Heart left ventricle (tissue), 16 donors: Measurements from ENCODE around the gene VCX2. TPM values are rescaled to one million over a fixed set of nuclear protein-coding genes. Genes with fewer than 3 reads are reported as not detected.

Source experiments
- ATAC-seq, 4 donors: fragments of 200-7000 bp; cut with Tn5 transposase; one replicate each; pipeline ENCODE4 v1.9.1; 2020 to 2022; ENCODE audit warnings: moderate library complexity in 4 of 4, mild to moderate bottlenecking in 3 of 4, moderate number of reproducible peaks in 1 of 4
- DNase-seq, 5 donors: peaks; one replicate each; pipeline ENCODE4 v3.0.0-alpha.2; 2020
- H3K27ac ChIP-seq, 12 donors: fragments of 200-600 bp; sonication (generic) in 4 of 12; one replicate each; pipeline versions ENCODE4 v1.5.0 to v1.8.0; 2016 to 2022; ENCODE audit warnings: mild to moderate bottlenecking in 2 of 12
- H3K27me3 ChIP-seq, 9 donors: fragments of 200-600 bp; sonication (generic) in 2 of 9; one replicate each; pipeline versions ENCODE4 v1.5.1 to v1.8.0; 2016 to 2022; ENCODE audit warnings: mild to moderate bottlenecking in 3 of 9
- H3K36me3 ChIP-seq, 9 donors: fragments of 200-600 bp; sonication (generic) in 2 of 9; one replicate each; pipeline versions ENCODE4 v1.5.0 to v1.8.0; 2018 to 2022; ENCODE audit warnings: mild to moderate bottlenecking in 2 of 9
- H3K4me1 ChIP-seq, 12 donors: fragments of 200-600 bp; sonication (generic) in 4 of 12; one replicate each; pipeline versions ENCODE4 v1.5.0 to v1.8.0; 2016 to 2022; ENCODE audit warnings: mild to moderate bottlenecking in 3 of 12
- H3K4me3 ChIP-seq, 12 donors: fragments of 200-600 bp; sonication (generic) in 4 of 12; one replicate each; pipeline versions ENCODE4 v1.5.0 to v1.8.0; 2017 to 2022; ENCODE audit warnings: mild to moderate bottlenecking in 9 of 12, moderate library complexity in 4 of 12
- H3K9me3 ChIP-seq, 12 donors: fragments of 200-600 bp; sonication (generic) in 4 of 12; one replicate each; pipeline versions ENCODE4 v1.5.0 to v1.8.0; 2016 to 2022; ENCODE audit warnings: mild to moderate bottlenecking in 1 of 12
- POLR2A ChIP-seq, 2 donors: fragments of 450-650 bp; IDR thresholded peaks; one replicate each; pipeline ENCODE4 v1.6.1; 2017; ENCODE audit warnings: antibody characterized with exemption in 2 of 2, mild to moderate bottlenecking in 2 of 2, moderate library complexity in 2 of 2
- WGBS, 4 donors: extraction: QIAGEN DNeasy Blood & Tissue Kit in 2 of 4; methylation state at CpG; one replicate each; pipeline versions ENCODE4 v1.1.5 to v1.1.7; 2013 to 2018; 5-methylcytosine and 5-hydroxymethylcytosine counted together
- intact Hi-C, 10 donors: fragments of 100-400 bp; cut with DNase I; formaldehyde crosslinking; loops; one replicate each; pipeline versions ENCODE4 v1.11.1 to v1.14.2; 2022
- polyA plus RNA-seq, 2 donors: library from polyadenylated mRNA; stranded (reverse); fragments of 200-250 nt; gene quantifications; one replicate each; pipeline ENCODE4 v1.2.3, GENCODE V29; 2013
- total RNA-seq, 9 donors: library from RNA; depleted of rRNA in 2 of 9; stranded (reverse); fragments of >200 nt in 2 of 9; fragmentation: NEBNext Ultra II Directional in 3 of 9; extraction: Animal tissue kit (Norgen Biotek cat#: 25700) in 3 of 9; gene quantifications; one replicate each; pipeline versions ENCODE4 v1.1.0 to v1.2.4, GENCODE V29; 2016 to 2023
- TF ChIP-seq, protein P1 (sequence below), 12 donors: fragments of 200-600 bp; sonication (generic) in 4 of 12; IDR thresholded peaks; one replicate each; pipeline versions ENCODE4 v1.5.0 to v1.8.0; 2018 to 2022; ENCODE audit warnings: antibody characterized with exemption in 12 of 12, mild to moderate bottlenecking in 5 of 12
- donor health status: ischemic (EF 13 %, LVEDD 7.1; RV severe dilation, severe dysfunction).
- donor health status: healthy with polysubstance abuse.
- donor health status: DM: no; HTN: yes; CAD: no.
- donor health status: DM: no; HTN: no; CAD: no.
- donor health status: ischemic (EF 25% LVEDD 6.9; RV normal size, moderate dysfunction).
- donor health status: ischemic (EF 25% LVEDD 5.7; RV mildly dilated, moderate dysfunction).
- donor health status: healthy.
- donor health status: DM: yes; HTN: yes; CAD: no.
- donor health status: ischemic (EF 35%, LVEDD 5.7; RV mildly dilated, moderate dysfunction).
- donor health status: nonischemic (EF 11% LVEDD 7.7; RV severe dilation, severe dysfunction).
- donor health status: DM: yes; HTN: yes; CAD: no.
- donor health status: PGD.
- donor health status: ischemic (EF 29% LVEDD 5.4; RV normal size, mild dysfunction).
- donor health status: nonischemic (EF 23%, LVEDD 6.1; RV moderate dilation, normal function).

VCX2 gene
- total and polyA plus RNA-seq, 11 donors = not detected

DNA sequence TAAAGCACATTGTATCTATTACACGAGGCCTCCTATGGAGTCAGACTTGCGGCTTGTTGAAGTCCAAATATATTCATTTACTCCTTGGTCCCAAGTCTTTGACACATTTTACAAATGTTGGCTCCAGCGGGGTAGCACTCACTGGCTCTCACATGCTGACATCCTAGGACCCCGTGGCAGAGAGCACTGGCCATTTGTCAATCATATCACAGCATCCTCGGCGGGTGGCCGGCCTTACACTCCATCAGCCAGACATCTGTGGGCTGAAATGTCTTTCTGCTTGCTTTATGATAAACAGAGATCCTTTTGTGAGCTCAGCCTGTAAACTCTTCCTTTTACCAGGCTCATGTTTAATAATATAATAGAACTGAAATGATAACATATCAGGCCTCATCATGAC is 25.7 kb upstream of the VCX2 start:
- H3K4me3 ChIP-seq = no peak overlapping the region
- no peak overlapping the region for H3K27ac ChIP-seq
- ATAC-seq (no peak), DNase-seq (no peak)
- WGBS, 4 donors = 62 to 89% (median 80%) methylated on average over 7 of the region's 7 CpGs
- no peaks in the 10 kb centered on the region for H3K9me3 ChIP-seq
- no peaks in the 10 kb centered on the region for H3K27me3 ChIP-seq
- H3K4me1 ChIP-seq = no peaks in the 10 kb centered on the region
- TF ChIP-seq, protein P1, sequence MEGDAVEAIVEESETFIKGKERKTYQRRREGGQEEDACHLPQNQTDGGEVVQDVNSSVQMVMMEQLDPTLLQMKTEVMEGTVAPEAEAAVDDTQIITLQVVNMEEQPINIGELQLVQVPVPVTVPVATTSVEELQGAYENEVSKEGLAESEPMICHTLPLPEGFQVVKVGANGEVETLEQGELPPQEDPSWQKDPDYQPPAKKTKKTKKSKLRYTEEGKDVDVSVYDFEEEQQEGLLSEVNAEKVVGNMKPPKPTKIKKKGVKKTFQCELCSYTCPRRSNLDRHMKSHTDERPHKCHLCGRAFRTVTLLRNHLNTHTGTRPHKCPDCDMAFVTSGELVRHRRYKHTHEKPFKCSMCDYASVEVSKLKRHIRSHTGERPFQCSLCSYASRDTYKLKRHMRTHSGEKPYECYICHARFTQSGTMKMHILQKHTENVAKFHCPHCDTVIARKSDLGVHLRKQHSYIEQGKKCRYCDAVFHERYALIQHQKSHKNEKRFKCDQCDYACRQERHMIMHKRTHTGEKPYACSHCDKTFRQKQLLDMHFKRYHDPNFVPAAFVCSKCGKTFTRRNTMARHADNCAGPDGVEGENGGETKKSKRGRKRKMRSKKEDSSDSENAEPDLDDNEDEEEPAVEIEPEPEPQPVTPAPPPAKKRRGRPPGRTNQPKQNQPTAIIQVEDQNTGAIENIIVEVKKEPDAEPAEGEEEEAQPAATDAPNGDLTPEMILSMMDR (IDR thresholded peaks at IDR 0.05) = no peak
- TF ChIP-seq POLR2A (IDR thresholded peaks at IDR 0.05) = no peak
- H3K36me3 ChIP-seq = no peaks in the 10 kb centered on the region
- intact Hi-C loops = loop anchor here in 1 of 10 donors (10.0 kb wide), 1 partner anchor 202 kb away; no protein-coding TSS in a partner anchor

DNA sequence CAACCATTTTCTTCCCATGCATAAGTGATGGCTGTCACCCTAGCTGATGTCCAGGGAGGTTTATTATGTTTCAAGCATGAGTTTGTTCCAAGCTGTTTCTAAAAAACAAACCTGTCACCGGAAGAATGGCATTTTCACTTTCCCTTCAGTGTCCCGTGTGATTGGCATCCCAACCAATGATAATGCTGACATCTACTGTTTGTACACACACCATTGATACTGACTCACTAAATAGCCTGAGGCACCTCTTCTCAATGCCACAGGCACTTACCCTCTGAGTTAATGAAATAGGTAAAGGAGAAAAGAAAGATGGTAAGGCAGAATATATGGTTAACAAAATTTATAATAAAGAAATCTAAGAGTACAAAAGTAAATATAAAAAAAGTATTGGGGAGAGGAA is 23.1 kb upstream of the VCX2 start:
- no peak overlapping the region for H3K27ac ChIP-seq
- TF ChIP-seq POLR2A (IDR thresholded peaks at IDR 0.05) = no peak
- TF ChIP-seq, protein P1 (IDR thresholded peaks at IDR 0.05) = no peak
- H3K9me3 ChIP-seq = no peaks in the 10 kb centered on the region
- no peak for ATAC-seq
- intact Hi-C loops = loop anchor here in 1 of 10 donors (10.0 kb wide), 1 partner anchor 199 kb away; no protein-coding TSS in a partner anchor
- DNase-seq = no peak
- no peaks in the 10 kb centered on the region for H3K4me1 ChIP-seq
- WGBS, 4 donors = 34 to 66% (median 52%) methylated on average over 2 of the region's 2 CpGs
- no peaks in the 10 kb centered on the region for H3K27me3 ChIP-seq
- no peak overlapping the region for H3K4me3 ChIP-seq
- no peaks in the 10 kb centered on the region for H3K36me3 ChIP-seq

DNA sequence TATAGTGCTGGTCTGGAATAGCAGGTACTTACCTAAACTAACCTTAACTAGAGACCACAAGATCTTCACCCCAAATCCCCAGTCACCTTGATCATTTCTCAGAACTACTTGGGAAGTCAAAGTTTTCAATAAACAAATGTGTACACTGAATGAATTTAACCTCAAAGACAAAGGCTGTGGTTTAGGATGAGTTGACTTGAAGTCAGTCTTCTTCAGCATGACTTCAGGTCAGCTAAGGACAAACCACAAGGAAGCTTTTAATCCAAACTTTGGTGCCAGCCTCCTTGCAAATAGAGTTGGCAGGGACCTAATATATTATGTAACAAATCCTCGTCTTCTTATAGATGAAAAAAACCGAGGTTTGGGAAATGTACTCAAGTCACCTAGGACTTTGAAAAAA is 21.2 kb upstream of the VCX2 start:
- no peaks in the 10 kb centered on the region for H3K4me1 ChIP-seq
- no peak for DNase-seq
- no peaks in the 10 kb centered on the region for H3K36me3 ChIP-seq
- 83 to 92% (median 91%) methylated on average over 2 of the region's 2 CpGs for WGBS, 4 donors
- H3K4me3 ChIP-seq = no peak overlapping the region
- no peak for TF ChIP-seq POLR2A (IDR thresholded peaks at IDR 0.05)
- TF ChIP-seq, protein P1 (IDR thresholded peaks at IDR 0.05) = no peak
- H3K9me3 ChIP-seq = no peaks in the 10 kb centered on the region
- no peaks in the 10 kb centered on the region for H3K27me3 ChIP-seq
- no peak overlapping the region for H3K27ac ChIP-seq
- intact Hi-C loops = loop anchor here in 1 of 10 donors (10.0 kb wide), 1 partner anchor 197 kb away; no protein-coding TSS in a partner anchor
- no peak for ATAC-seq

DNA sequence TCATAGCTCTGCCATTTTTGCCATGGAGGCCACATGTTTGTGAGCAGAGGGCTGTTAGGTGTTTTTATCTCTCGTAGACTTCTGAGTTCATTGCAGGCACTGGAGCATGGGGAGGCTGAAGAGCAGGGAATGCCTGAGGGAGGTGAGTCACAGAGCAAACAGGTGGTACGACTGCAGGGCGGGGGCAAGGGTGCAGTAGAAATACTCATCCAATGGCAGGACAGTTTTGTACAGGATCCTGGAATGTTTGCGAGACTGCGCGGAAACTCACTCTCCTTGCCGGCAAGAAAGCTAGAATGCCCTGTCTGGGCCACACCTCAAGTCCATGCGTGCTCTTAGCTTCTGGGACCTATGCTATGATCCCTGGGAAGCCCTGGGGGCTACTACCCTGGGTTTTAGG is 20.0 kb upstream of the VCX2 start:
- DNase-seq = no peak
- H3K36me3 ChIP-seq = no peaks in the 10 kb centered on the region
- no peaks in the 10 kb centered on the region for H3K4me1 ChIP-seq
- intact Hi-C loops = loop anchor here in 1 of 10 donors (10.0 kb wide), 1 partner anchor 196 kb away; no protein-coding TSS in a partner anchor
- TF ChIP-seq, protein P1 (IDR thresholded peaks at IDR 0.05) = no peak
- TF ChIP-seq POLR2A (IDR thresholded peaks at IDR 0.05) = no peak
- H3K27ac ChIP-seq = no peak overlapping the region
- 86 to 96% (median 90%) methylated on average over 8 of the region's 8 CpGs for WGBS, 4 donors
- H3K4me3 ChIP-seq = no peak overlapping the region
- no peaks in the 10 kb centered on the region for H3K9me3 ChIP-seq
- no peaks in the 10 kb centered on the region for H3K27me3 ChIP-seq
- ATAC-seq = no peak
